Mucosa of gallbladder (tissue), 1 donor: Measurements from ENCODE around the gene LNPEP. TPM values are rescaled to one million over a fixed set of nuclear protein-coding genes. Genes with fewer than 3 reads are reported as not detected.

Experiments used
- DNase-seq: peaks from one replicate; pipeline ENCODE4 v3.0.0-alpha.2; 2020; ENCODE audit warnings: low spot score
- total RNA-seq: library from RNA; stranded (reverse); gene quantifications from one replicate; pipeline ENCODE4 v1.2.1, GENCODE V29; 2021
- donor health status: DM: no; HTN: no; CAD: no.

The LNPEP gene
- total RNA-seq, result 37.1 TPM

GRCh38 chr5:96935559-96936430 lies at the start of gene LNPEP:
Gene LNPEP, plus strand, starts transcription at chr5:96936080. Its CDS starts 76 bp downstream, at chr5:96936156.
- peak; percentile 97 for DNase-seq

GRCh38 chr5:96893342-96893741 lies 42.5 kb upstream of the LNPEP start:
- no peak for DNase-seq

DNA sequence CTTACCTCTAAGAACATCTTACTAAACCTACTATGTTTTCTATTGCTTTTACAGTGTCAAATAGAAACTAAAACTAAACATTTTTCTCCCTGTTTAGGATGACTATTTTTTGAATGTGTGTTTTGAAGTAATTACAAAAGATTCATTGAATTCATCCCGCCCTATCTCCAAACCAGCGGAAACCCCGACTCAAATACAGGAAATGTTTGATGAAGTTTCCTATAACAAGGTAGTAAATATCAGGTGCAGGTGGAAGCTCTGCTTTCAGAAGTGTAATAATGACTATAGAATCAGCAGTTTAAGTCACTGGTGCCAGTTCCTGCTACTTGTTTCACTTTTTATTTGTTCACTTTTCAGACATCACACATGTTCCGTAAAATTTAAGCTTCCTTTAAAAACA lies 39.6 kb upstream of the LNPEP start:
- no peak for DNase-seq

GRCh38 chr5:96896806-96897205 lies 39.1 kb upstream of the LNPEP start:
- DNase-seq, result no peak

DNA sequence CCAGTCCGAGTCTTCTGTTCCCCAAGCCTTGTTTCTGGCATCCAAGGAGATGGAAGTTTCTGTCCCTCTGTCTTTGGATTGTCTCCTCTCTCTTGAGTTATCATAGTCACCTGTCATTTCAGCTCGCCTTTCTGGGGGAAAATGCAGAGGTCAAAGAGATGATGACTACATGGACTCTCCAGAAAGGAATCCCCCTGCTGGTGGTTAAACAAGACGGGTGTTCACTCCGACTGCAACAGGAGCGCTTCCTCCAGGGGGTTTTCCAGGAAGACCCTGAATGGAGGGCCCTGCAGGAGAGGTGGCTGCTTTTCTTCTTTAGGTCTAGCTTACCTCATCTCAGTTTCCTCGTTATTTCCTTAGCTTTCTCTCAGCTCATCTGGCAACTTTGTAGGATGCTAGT lies 34.5 kb upstream of the LNPEP start:
- no peak for DNase-seq

GRCh38 chr5:96901841-96902240 lies 34.0 kb upstream of the LNPEP start:
- no peak for DNase-seq

DNA sequence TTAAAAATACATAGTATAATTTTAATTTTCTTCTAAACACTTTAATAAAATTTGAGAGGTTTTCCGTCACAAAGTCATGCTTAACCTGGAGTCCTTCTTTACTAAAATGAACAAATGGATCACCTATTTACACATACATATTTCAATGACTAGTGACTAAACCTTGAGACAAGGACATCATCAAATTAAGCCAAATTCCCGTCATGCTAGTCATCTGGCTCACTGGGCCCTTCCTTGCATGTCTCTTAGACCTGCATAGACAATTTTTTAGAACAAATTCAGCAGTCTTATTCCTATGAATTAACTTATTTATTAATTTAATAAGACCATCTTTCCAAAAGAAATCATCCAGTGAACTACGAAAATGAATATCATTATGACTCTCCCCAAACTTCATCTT lies 33.0 kb upstream of the LNPEP start:
- no peak for DNase-seq

DNA sequence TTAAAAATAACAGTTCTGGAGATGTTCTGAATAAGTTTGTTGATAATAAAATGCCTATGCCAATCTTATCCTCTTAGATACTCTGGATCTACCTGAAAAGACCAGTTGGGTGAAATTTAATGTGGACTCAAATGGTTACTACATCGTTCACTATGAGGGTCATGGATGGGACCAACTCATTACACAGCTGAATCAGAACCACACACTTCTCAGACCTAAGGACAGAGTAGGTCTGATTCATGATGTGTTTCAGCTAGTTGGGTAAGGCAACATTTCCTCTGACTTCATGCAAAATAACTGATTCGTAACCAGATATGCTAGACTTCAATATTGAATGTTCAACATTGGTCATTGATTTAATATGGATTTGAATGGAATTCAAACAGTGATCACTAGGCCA lies 32.6 kb upstream of the LNPEP start:
- no peak for DNase-seq

DNA sequence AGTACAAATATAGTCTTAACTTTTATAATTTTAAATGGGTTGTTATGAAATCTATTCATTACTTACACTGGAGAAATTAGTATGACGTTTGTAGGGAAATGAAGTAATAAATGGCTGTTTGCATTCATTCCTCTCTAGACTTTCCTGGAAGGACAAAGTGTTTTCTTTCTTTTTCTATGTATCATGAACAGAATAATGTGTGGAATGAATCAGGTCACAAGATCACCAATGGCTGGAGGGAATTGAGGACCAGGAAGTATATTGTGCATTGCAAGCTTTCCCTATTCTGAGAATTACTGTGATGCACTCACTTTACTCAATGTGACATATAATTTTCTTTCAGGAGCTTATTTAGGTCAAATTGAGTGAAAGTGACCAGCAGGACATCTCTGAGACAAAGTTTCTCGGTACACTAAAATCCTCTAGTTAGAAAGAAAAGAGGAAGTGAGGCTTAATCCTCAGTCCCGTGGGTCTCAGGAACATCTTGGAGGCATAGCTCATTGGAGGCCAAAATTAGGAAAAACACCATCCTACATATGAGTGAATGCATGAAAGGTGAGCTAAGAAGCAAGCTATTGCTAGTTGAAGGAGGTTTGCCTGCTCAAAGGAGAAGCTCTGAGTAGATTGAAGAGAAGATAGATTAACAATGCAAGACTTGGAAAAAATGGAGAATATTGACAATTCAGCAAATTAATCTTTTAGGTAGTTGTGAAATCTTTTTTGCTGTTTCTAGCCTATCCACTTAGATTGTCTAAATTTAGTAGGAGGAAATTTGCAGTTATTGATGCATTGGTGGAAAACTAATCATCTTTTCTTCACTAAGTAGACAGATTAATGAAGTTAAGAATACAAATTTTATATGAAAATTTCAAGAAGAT lies 31.6 kb upstream of the LNPEP start:
- DNase-seq, result no peak

GRCh38 chr5:96905864-96906263 lies 30.0 kb upstream of the LNPEP start:
- no peak for DNase-seq

DNA sequence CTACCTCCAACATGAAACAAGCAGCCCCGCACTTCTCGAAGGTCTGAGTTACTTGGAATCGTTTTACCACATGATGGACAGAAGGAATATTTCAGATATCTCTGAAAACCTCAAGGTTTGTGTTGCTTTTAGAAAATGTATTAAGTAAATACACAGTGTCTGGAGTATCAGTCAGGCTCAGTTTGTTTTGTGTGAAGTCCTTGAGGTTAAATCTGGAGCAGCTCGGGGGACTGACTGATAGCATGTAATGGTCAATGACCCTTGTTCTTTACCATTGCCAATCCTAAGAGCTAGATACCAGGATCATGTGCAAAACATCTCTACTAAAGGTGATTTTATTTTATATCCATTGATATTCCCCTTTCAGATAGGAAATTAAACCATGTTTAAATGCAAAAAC lies 26.9 kb upstream of the LNPEP start:
- no peak for DNase-seq

DNA sequence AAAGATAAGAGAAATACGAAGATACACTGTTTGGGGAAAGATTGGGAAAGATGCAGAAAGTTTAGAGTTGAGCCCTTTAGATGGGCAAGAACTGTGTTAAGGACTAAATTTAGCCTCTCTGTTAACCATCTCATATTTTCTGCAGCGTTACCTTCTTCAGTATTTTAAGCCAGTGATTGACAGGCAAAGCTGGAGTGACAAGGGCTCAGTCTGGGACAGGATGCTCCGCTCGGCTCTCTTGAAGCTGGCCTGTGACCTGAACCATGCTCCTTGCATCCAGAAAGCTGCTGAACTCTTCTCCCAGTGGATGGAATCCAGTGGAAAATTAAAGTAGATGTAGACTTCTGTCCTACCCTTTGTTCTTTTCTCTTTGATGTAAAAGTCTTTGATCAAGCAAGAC lies 26.4 kb upstream of the LNPEP start:
- no peak for DNase-seq

- DNase-seq, result no peak
Observed at GRCh38 chr5:96911139-96911538, 24.7 kb upstream of the LNPEP start.

DNA sequence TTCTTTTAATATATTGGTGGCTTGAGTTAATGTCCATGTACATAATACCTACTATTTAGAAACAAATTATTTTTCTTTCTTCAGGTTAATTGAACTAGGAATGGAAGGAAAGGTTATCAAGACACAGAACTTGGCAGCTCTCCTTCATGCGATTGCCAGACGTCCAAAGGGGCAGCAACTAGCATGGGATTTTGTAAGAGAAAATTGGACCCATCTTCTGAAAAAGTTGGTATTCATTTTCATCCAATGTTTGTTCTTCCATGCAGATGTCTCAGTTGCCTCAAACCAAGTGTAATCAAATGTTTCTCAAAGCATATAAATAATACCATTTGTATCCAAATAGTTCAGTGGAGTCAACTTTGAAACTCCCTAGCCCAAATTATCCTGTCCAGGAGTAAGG lies 22.6 kb upstream of the LNPEP start:
- DNase-seq, result no peak

DNA sequence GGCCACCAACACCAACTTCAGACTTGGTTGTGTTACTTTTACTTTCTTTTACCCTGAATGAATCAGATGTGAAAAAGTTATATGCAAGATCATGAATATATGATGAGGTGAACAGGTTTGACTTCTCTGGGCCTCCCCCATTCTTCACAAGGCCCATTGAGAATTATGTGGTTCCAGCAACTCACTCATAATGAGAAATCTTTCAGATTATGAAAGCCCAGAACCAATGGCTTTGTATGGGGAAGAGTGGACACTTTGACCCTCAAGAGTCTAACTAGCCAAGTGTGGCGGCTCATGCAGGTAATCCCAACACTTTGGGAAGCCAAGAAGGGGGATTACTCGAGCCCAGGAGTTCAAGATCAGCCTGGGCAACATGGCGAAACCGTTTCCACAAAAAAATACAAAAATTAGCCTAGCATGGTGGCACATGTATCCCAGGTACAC lies 16.1 kb upstream of the LNPEP start:
- DNase-seq, result no peak

- no peak for DNase-seq
Observed at GRCh38 chr5:96920744-96921355, 15.0 kb upstream of the LNPEP start.

GRCh38 chr5:96922499-96923244 lies 13.2 kb upstream of the LNPEP start:
- DNase-seq, result no peak

- no peak for DNase-seq
Observed at GRCh38 chr5:96924016-96924443, 11.8 kb upstream of the LNPEP start.

DNA sequence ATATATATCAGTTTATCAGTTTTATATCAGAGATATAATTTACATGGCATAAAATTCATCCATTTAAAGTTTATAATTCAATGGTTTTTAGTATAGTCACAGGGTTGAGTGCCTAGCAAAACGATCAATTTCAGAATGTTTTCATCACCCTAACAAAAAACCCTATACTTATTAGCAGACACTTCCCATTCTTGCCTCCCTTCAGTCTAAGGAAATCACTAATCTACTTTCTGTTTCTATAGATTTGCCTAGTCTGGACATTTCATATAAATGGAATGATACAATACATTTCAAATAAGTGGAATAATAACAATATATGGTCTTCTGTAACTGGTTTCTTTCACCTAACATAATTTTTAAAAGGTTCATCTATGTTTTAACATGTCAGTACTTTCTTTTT lies 9.6 kb upstream of the LNPEP start:
- no peak for DNase-seq

DNA sequence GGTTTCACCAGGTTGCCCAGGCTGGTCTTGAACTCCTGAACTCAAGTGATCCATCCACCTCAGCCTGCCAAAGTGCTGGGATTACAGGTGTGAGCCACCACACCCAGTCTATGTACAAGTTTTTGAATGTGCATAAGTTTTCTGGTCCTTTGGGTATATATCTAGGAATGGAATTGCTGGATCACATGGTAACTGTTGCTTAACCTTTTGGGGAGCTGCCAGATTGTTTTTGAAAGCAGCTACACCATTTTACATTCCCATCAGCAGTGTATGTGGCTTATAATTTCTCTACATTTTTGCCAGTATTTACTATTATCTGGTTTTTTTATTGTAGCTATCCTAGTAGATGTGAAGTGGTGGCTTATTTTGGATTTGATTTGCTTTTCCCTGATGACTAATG lies 8.9 kb upstream of the LNPEP start:
- DNase-seq, result no peak

DNA sequence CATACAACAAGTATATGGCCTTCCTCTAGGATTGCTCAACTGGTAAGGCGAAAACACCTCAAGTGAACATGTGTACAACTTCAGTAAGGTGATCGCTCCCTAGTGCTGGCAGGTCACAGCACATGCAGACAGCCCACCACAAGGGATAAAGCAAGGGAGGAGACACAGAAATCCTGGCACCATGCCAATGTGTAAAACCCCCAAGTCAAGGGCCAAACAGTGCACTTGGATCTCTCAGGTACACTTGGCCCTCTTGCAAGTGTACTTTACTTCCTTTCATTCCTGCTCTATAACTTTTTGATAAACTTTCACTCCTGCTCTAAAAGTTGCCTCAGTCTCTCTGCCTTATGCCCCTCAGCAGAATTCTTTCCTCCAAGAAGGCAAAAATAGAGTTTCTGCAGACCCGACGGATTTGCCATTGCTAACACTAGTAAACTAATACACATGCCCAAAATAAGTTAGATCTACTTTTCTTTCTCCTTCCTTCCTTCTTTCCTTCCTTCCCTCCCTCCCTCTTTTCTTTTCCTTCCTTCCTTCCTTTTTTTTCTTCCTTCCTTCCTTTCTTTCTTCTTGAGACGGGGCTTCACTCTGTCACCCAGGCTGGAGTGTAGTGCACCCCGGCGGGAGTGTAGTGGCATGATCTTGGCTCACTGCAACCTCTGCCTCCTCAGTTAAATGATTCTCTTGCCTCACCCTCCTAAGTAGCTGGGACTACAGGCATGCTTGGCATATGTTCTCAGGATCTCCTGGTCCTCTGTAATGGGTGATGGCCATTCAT lies 6.8 kb upstream of the LNPEP start:
- no peak for DNase-seq
